GM21447 (cell line): Measurements from ENCODE around the gene RIIAD1.
"Not testable (repeated sequence)": the region's sequence is repeated elsewhere in the genome, so short reads cannot be mapped to it uniquely, and the experiment has no call there.

ENCODE experiments used
- ATAC-seq: cut with Tn5 transposase; IDR thresholded peaks from one replicate; pipeline ENCODE4 v1.9.1; 2021; ENCODE audit not compliant: unreplicated experiment

Gene RIIAD1, protein sequence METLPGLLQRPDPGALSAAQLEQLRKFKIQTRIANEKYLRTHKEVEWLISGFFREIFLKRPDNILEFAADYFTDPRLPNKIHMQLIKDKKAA

DNA sequence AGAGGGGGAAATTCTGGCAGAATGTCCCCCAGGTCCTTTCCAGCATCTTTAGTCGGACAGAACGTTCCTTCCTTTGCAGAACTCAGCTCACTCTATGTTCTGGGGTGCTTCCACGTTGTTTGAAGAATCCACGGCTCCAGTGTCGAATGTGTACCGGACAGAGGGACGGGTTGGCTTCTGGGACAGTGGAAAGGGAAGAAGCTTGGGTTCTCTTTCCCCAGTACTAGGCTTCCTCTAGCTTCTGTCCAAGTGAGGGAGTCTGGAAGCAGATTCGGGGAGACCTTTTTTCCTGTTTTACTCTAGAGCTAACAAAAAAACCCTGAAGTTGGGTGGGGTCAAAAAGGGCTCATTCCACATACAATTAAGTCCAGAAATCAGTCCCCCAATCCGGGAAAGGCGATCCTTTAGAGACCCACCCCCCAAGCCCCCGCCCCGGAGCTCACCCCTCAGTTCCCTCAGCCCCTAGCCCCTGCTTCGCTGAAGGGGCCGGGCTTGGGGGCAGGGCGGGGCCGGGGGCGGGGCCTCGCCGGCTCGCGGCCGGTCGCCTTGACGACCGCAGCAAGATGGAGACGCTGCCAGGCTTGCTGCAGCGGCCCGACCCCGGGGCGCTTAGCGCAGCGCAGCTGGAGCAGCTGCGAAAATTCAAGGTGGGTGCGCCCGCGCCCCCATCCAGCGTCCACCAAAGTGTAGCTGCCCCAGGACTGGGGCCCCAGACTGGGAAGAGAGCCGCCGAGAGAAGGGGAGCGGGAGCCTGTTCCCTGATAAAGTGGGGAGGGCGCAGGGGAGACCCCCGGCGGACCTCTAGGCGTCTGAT lies at the start of gene RIIAD1:
TSS of gene RIIAD1 (plus strand) at position 549 of the 814 bp plus-strand sequence. CDS start at position 564, 15 bp downstream.
- ATAC-seq: peak; percentile 65

DNA sequence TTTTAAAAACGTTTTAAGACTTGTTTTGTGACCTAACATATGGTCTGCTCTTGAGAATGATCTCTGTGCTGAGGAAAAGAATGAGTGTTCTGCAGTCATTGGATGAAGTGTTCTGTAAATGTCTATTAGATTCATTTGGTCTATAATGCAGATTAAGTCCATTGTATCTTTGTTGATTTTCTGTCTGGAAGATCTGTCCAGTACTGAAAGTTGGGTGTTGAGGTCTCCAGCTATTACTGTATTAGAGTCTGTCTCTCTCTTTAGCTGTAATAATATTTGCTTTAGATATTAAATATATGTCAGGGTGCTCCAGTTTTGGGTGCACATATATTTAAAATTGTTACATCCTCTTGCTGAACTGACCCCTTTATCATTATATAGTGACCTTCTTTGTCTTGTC lies 47.9 kb upstream of the RIIAD1 start:
- ATAC-seq: no peak

DNA sequence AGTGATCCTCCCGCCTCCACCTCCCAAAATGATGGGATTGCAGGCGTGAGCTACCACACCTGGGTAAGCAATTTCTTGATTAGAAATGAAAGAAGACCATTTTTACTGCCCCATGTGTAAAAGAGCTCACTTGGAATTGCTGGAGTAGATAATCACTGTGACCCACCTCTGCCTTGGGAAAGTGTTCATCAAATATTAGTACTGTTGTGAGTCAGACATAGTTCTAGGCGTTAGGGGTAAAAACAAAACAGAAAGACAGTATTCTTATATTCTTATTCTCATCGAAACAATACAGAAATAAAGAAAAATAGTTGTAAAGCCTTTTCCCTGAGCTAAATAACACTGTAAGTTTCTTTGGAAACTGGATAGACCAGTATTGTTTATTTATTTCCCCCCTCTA lies 40.9 kb upstream of the RIIAD1 start:
- no peak for ATAC-seq

DNA sequence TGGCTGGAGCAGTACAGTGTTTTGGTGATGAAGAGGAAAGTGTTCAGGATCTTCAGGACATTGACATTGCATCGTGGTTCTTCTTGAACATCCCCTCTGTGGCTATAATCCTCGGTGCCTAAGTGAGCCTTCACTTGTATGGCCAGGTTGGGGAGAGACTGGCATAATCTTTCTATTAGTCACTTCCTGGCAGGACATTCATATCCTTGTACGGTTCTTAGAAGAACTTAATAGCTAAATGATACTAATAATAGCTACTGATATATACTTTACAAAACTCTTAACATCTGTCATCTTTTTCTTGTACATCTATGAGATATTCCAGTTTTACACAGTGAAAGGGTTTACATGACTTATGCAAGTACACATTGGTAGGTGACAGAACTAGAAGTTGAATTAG lies 40.5 kb upstream of the RIIAD1 start:
- no peak for ATAC-seq

DNA sequence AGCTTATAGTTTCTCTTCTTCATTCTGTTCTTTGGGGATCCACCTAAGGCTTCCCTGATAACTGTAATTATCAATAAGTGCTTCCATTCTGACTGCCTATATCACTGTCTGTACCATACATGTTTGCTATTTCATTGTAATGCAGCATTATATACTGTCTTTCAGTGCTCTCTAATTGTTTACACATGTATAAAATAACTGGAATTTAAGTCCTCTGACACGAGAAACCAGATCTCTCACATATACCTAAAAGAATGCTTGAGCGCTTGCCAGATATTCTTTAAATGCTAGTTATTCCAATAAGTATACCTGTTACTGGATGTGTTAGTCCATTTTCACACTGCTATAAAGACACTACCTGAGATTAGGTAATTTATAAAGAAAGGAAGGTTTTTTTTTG lies 39.4 kb upstream of the RIIAD1 start:
- ATAC-seq: no peak

DNA sequence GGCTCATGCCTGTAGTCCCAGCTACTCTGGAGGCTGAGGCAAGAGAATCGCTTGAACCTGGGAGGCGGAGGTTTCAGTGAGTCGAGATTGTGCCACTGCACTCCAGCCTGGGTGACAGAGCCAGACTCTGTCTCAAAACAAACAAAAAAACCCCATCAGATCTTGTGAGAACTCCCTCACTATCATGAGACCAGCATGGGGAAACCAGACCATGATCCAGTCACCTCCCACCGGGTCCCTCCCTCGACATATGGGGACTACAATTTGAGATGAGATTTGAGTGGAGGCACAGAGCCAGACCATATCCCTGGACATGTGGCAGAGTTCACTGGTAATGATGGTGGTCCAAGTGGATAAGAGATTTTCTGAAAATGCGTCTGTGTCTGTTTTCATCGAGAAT lies 38.4 kb upstream of the RIIAD1 start:
- not testable (repeated sequence) for ATAC-seq

DNA sequence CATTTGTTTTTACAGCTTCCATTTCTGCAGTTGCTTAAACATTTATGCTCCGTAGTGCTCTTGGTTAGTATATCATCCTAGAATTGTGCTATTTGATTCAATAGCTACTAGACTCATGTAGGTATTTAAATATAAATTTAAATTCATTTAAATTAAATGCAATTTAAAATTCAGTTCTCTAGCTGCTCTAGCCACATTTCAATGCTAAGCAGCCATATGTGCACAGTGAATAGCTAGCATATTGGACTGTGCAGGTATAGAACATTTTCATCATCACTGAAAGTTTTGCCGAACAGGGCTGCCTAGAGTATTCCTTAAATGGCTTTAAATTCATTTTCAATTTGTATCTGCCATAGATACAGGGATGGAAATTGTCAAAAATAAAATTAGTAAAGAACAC lies 37.2 kb upstream of the RIIAD1 start:
- no peak for ATAC-seq

DNA sequence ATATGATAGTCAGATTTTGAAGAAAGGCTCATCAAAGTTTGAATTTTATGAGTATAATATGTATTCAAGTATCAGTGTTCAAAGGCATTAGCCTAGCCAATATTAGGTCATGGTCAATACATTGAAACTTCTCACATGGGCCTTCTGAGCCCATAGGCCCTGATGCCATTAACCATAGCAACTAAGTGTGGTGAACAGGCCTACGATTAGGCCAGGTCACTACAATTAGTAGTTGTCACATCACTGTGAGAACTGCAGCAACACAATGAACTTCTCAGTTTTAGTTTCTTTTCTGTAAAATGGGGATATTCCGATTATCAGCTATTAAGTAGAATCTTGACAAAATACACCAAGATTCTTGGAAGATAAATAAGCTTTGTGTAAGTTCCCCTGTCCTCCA lies 34.8 kb upstream of the RIIAD1 start:
- ATAC-seq: no peak

DNA sequence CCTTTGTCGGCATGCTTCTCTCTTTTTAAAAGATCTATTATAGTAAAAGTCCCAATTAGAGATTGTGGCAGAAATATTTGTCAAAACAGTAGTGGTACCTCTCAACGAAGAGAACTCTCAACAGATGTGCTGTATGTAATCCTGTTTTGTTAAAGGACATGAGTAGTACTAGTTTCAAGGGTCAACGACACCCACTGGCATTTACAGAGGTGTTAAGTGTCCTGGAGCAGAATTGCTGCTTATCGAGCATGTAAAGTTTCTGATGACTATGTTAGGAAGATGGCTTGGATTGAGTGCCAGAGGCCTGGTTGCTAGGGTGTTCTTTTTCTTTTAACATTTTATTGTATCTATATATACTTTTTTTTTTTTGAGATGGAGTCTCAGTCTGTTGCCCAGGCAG lies 31.8 kb upstream of the RIIAD1 start:
- no peak for ATAC-seq

DNA sequence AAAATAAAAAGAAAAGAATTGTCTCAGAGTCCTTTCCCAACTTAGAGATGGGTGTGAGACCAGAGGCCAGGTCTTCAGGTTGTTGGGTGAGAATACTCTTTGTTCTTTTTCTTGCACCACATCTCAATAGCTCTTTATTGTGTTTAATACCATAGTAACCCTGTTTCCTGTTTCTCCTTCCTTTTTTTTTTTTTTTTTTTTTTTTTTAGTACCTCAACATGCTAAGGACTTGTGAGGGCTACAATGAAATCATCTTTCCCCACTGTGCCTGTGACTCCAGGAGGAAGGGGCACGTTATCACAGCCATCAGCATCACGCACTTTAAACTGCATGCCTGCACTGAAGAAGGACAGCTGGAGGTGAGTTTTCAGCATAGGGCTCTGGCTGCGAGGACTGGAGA lies 29.1 kb upstream of the RIIAD1 start:
- ATAC-seq: no peak

DNA sequence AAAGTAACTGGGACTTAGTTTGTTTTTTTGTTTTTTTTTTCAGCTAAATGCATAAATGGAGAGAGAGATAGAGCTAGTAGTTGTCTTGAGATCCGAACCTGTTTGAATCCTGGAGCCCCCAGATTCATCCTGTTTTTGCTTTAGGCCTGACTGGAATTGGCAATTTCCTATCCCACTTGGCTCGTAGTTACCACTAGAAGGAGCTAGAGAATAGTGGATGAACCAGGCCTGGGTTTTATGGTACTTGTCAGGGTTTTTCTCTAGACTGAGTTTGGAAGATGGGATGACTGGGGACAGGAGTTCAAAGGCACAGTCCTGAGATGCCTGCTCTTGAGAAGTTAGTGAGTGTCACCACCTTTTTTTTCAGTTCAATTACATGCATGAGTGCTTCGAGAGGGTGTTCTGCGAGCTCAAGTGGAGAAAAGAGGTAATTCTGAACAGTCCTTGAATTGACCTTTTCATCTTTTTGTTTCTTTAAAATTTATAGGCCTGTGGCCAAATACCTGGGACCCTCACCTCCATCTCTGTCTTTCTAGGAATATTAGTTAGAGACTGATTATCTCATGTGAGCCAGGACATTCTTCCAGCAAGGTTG lies 28.2 kb upstream of the RIIAD1 start:
- ATAC-seq: no peak

DNA sequence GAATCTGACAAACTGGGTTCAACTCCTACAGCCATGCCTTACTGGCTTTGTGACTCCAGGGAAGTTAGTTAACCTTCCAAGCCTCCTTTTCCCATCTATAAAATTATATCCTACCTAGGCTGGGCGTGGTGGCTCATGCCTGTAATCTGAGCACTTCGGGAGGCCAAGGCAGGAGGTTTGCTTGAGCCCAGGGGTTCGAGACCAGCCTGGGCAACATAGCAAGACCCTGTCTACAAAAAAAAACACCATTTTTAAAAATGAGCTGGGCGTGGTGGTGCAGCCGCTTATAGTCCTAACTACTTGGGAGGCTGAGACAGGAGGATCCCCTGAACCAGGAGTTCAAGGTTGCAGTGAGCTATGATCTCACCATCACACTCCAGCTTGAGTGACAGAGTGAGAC lies 19.8 kb upstream of the RIIAD1 start:
- no peak for ATAC-seq

DNA sequence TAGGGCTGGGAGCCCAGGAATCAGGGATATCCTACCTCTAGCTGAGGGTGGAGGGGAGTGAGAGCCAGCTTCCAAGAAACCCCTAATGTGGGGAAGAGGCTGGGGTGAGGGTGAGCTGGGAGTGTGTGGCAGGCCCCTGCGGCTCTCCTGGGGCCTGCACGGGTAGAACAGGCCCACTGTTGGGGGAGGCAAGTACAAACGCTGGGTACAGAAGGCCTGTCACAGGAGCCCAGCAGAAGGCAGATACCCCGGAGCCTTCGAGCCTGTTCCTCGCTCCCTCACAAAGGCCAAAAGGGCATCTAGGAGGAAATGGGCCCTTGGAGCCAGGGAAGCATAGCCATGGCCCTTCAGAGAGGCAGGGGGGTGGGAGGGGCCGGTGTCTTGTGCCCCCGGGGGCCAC lies 18.4 kb upstream of the RIIAD1 start:
- ATAC-seq: no peak

DNA sequence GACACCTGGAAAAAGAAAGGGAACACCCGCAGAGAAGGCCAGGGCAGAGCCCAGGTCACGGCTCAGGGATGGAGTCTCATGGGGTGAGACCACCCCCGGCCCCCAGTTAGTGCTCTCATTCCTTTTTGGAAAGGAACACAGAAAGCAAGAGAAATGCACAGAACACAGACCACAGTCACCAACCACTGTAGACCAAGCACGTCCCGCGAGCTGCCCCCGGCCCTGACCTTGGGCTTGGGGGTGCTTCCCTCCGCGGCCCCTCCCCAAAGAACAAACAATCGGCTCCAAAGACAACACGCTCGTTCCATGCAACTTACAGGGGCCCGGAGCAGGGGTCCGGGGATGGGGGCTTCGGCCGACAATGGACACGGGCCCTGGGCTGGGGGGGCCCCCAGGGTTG lies 17.5 kb upstream of the RIIAD1 start:
- no peak for ATAC-seq

DNA sequence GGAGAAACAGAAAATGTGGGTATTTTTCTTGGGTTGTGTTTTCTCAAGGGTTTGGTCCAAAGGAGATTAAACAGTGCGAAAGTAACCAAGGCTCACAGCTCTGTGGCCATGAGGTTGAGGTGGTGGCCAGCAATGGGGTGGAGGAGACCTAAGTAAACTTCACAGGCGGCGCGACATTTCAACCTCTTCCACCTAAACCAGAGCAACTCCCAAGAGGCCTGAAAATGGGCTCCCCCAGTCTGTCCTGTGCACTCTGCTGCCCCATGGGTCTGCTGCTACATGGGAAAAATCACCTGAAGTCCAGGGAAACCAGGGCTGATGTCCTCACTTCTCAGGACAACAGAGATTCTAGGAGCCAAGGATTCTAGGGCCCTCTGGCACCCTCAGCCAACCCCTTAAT lies 17.1 kb upstream of the RIIAD1 start:
- no peak for ATAC-seq

DNA sequence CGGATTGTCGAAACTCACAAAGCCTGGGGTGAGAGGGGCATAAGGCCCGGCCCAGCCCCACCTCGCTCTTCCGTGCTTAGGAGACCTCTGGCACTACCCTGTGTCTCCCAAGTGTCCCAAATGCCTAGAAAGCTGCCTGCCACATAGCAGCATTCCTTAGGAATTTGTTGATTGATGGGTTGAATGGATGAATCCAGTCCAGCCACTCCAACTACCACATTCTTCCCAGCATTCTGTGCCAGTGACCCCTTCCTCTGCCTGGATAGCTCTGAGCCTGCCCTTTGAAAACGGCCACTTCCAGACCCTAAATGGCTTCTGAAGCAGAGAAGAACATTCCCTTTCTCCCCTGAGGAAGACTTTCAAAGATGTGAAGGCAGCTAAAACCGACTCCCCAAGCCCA lies 16.2 kb upstream of the RIIAD1 start:
- ATAC-seq: no peak

DNA sequence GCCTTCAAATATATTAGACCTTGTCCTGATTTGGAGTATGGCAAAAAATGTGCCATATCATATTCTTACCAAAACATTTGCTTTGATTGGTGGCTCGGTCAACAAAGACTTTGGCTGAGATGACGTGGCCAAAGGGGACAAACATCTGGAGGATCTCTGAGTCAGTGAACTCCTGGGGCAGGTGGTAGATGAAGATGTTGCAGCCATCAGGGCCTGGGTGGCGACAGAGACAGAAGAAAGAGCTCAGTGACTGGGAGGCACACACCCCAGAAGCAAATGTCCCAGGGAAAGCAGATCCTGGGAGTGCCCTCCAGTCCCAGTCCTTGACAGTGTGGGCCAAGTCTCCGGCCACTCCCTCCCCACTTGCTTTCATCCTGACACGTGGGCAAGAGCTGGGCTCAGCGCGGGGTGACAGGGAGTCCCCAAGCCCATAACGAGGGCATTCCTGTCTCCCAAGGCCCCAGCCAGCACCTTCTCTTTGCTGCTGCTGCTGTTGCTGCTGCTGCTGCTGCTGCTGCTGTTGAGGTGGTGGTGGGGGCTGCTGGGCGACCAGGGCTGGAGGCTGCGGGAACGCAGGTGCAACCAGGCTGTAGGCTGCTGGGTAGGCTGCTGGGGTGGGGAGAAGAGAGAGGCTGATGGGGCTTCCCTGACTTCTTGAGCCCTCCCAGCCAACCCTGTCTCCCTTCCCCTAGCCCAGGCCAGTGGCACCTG lies 15.4 kb upstream of the RIIAD1 start:
- no peak for ATAC-seq

DNA sequence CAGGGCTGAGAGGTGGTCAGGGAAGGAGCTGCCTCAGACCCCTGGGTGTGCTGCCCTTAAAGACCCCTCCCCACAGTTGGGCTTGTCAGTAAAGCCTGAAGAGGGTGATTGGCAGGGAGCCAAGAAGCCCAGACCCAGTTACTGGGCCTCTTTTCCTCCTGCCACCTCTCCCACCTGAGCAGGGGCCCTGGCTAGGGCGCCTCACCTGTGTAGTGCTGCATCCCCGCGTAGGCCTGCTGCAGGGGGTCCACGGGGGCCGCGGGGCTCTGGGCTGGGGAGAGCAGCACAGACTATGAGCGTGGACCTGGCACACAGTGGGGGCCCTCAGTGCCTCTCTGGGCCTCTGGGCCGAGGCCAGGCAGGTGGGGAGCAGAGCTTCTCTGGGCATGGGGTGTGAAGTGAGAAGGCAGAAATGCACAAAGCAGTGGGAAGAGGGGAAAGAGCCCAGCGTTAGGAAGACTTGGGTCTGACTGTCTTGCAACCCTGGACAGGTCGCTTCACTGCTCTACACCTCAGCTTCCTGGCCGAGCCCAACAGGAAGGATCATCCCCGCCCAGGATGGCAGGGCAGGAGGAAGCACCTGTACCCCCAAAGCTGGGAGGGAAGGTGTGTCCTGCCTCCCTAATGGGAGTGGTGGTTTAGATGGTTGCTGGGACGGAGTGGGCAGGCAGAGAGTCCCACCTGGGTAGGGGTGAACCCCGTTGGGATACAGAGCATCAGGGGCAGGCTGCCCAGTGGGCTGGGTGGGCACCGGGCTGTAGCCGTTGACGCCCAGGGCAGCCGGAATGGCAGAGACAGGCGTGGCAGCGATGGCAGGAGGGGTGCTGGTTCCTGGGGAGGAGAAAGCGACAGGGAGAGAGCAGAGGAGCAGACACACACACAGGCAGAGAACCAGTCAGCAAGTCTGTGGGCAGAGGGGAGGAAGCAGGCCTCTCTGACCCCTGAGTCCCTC lies 14.6 kb upstream of the RIIAD1 start:
- no peak for ATAC-seq

DNA sequence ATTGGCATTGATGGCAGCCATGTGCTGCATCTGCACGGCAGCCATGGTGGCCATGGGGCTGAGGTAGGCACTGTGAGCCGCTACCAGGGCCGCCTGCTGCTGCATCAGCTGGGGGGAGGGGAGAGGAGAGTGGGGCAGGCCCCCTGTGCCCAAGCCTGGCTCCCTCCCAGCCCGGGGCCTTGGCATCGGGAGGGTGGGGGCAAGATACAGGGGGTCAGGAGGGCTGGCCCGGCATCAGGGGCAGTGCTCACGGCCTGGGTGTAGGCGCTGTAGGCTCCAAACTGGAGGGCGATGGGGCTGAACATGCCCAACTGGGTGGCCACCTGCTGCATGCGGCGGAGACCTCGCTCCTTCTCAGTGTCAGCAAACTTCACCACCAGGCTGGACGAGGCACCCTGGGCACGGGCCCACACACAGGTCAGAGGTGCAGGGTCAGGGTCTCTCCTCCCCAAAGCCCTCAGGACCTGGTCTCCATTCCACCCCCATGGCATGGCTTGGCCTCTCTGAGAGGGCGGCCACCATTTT lies 13.7 kb upstream of the RIIAD1 start:
- ATAC-seq: no peak

DNA sequence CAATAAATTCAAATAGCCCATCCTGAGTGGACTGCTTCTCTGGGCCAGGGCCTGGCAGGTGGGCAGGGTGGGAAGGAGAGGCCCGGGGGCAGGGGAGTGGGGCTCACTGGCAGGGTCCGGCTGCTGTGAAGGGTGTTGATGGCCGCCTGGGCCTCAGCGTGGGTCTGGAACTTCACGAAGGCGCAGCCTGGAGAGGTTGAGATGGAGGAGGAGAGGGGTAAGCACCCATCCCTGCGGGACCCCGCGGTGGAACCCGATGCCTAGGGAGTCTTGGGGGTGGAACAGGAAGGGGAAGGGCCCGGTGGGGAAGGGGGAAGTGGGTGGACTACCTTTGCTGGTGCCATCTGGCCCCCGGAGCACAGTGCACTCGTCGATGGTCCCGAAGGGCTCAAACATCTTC lies 12.4 kb upstream of the RIIAD1 start:
- no peak for ATAC-seq
